SK-N-MC (cell line): Measurements from ENCODE around the gene SUPT6H.
A peak's percentile ranks its signal among the peaks of the same experiment; 100 is the strongest.

Experiments used
- DNase-seq: peaks from one replicate; pipeline ENCODE4 v3.0.0-alpha.2; 2011; ENCODE audit warnings: low read depth, low spot score
- H3K27ac ChIP-seq: fragments of 200-600 bp; sonication (generic); 2 replicates; pipeline ENCODE4 v1.5.1; 2016; ENCODE audit warnings: mixed run types
- H3K36me3 ChIP-seq: fragments of 200-600 bp; sonication (generic); 2 replicates; pipeline ENCODE4 v1.6.1; 2017; ENCODE audit warnings: antibody characterized with exemption, low read length, mixed read lengths; ENCODE audit not compliant: insufficient read depth
- H3K4me3 ChIP-seq: fragments of 200-600 bp; sonication (generic); 2 replicates; pipeline ENCODE4 v1.5.1; 2016
- H3K9ac ChIP-seq: fragments of 200-600 bp; sonication (generic); 2 replicates; pipeline ENCODE4 v1.8.0; 2017; ENCODE audit warnings: mixed run types, mixed read lengths; ENCODE audit not compliant: insufficient read length
- H3K9me3 ChIP-seq: fragments of 200-600 bp; sonication (generic); 2 replicates; pipeline ENCODE4 v1.6.1; 2017; ENCODE audit warnings: low read depth, mild to moderate bottlenecking, antibody characterized with exemption, low read length, moderate library complexity, mixed read lengths
- EZH2 ChIP-seq: fragments of 200-600 bp; sonication (generic); IDR thresholded peaks from one replicate; pipeline ENCODE4 v1.6.1; 2017; ENCODE audit warnings: antibody characterized with exemption
- FOXP2 ChIP-seq: optimal IDR thresholded peaks from 2 replicates; pipeline ENCODE3; 2011; ENCODE audit warnings: mild to moderate bottlenecking, moderate library complexity; ENCODE audit not compliant: insufficient read depth; ENCODE audit errors: extremely low read length, control extremely low read depth
- POLR2AphosphoS5 ChIP-seq: IDR thresholded peaks from 2 replicates; pipeline ENCODE4 v1.6.1; 2012; ENCODE audit warnings: mild to moderate bottlenecking, low read depth, low read length, borderline replicate concordance

Gene SUPT6H

DNA sequence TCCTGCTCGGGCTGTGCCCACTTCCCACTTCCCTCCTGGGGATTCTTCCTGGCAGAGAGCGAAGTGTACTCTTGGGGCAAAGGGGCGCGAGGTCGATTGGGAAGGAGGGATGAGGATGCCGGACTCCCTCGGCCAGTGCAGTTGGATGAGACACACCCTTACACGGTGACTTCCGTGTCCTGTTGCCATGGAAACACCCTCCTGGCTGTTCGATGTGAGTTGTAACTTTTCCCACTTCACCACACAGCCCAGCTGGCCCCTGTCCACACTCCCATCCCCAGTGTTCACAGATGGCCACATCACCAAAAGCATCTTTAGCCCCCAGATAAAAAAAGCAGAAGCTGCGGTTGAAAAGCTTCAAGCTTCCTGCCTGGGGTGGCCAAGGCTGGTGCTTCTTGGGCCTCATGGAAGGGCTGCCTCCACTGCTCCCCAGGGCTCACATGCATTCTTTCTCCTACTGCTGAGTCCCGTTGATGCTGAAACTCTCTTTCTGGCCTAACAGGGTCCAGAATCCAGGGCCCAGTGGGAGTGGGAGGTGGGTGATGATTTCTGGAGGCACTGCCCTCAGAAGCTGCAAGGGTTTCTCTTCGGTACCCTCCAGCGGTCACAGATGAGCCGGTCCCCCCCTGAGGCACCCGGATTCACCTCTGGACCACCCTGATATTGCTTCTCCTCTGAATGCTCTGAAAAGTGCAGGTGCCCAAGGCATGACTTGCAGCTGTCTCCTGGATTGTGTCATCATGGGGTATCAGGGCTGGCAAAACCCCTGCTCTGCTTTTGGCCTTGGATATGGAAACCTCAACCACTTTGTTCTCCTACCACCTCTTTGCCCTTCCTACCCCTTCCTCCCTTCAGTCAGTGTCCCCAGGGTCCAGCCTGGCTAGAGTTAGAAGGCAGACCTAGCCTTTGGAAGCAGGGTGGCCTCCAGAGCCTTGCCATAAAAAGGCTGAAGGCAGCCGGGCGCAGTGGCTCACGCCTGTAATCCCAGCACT lies 79.6 kb downstream of the SUPT6H start:
- Histone ChIP-seq H3K27ac (no peak overlapping the region), H3K4me3 (no peak overlapping the region), H3K9me3 (no peaks in the 10 kb centered on the region), H3K36me3 (peaks cover 8% of the 10 kb centered on the region), H3K9ac (no peak overlapping the region)
- DNase-seq: no peak
- no peak for TF ChIP-seq FOXP2
- TF ChIP-seq EZH2: no peak
- TF ChIP-seq POLR2AphosphoS5: no peak

DNA sequence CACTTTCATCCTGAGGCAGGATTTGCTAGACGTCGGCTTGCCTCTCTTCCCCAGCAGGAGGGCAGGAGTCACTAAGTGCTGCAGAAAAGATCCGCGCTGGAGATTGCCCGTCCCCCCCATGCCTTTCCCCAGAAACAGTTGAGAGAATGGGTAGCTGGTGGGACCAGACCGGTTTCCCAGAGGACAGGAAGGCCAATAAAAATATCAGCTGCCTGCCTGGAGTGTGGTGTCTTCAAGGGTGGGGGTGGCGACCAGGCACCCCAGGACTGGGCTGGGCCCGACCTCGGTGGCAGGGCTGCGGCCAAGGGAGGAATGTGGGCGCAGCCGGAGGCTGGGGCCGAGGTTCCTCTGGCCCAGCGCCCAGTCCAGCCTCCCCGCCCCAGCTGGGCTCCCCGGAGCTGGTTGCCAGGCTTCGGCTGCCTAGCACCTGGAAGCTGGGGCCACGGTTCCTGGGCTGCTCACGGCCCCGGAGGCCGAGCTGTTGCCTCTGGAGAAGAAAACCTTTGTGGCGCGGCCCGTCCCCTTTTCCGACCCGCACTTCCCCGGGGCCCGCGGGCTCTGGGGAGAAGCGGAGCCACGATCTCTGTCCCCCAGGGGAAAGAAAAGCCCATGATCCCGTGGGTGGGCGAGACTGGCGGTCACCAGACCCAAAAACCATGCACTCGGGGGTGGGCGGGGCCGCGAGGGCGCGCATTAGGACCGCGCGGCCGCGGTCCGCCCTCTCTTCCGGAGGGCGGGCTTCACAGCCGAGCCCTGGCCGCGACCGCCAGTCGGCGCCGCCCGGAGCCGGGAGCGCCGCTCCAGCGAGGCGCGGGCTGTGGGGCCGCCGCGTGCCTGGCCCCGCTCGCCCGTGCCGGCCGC lies 81.5 kb downstream of the SUPT6H start, which contains the start of gene TRAF4:
Gene TRAF4, plus strand, starts transcription at position 769 of the 861 bp plus-strand sequence. CDS start 102 bp downstream, outside the sequence.
- peaks cover 27% of the 10 kb centered on the region for H3K36me3 ChIP-seq
- peak within 1 kb of the TSS; percentile 70 for H3K27ac ChIP-seq
- peak within 1 kb of the TSS; percentile 80 for H3K9ac ChIP-seq
- H3K4me3 ChIP-seq: peak within 1 kb of the TSS; percentile 85
- TF ChIP-seq FOXP2 (peak; percentile 13), POLR2AphosphoS5 (peak; percentile 34; the same call in 1 of the 2 replicates), EZH2 (no peak)
- no peak for DNase-seq
- H3K9me3 ChIP-seq: no peaks in the 10 kb centered on the region

DNA sequence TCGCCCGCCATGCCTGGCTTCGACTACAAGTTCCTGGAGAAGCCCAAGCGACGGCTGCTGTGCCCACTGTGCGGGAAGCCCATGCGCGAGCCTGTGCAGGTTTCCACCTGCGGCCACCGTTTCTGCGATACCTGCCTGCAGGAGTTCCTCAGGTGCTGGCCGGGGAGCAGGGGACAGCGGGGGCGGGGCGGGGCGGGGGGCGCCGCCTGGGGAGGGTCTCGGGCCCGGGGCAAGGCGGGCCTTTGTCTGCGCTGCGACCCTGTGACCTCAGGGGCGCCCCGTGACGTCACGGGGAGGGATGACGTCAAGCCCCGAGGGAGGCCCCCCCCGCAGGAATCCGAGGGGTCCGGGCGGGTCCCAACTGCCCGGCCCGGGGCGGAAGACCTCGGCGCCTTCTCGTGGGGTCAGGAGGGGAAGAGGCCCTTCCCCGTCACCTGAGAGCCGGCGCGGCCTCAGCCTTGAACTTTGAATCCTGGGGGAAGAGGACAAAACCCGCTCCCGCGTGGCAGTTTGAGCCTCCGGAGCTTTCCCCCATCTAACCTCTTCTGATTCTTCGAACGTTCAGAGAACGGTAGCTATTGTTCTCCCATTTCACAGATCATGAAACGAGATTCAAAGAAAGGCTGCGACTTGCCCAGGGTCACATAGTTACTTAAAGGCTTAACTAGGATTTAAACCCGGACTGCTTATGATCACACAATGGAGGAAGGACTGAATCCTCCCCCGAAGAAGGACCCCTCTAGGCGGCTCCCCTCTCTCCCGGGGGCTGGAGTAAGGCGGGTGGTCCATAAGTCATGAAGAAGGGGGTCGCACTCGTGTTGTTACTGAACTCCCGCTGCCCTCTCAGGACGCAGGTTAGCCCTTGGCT lies 82.3 kb downstream of the SUPT6H start:
- Histone ChIP-seq H3K9ac (peak overlapping the region; percentile 80), H3K9me3 (no peaks in the 10 kb centered on the region), H3K36me3 (peaks cover 35% of the 10 kb centered on the region), H3K27ac (peak overlapping the region; percentile 70), H3K4me3 (peak overlapping the region; percentile 85)
- no peak for DNase-seq
- peak; percentile 59; the same call in 1 of the 2 replicates for TF ChIP-seq POLR2AphosphoS5
- TF ChIP-seq EZH2: no peak

DNA sequence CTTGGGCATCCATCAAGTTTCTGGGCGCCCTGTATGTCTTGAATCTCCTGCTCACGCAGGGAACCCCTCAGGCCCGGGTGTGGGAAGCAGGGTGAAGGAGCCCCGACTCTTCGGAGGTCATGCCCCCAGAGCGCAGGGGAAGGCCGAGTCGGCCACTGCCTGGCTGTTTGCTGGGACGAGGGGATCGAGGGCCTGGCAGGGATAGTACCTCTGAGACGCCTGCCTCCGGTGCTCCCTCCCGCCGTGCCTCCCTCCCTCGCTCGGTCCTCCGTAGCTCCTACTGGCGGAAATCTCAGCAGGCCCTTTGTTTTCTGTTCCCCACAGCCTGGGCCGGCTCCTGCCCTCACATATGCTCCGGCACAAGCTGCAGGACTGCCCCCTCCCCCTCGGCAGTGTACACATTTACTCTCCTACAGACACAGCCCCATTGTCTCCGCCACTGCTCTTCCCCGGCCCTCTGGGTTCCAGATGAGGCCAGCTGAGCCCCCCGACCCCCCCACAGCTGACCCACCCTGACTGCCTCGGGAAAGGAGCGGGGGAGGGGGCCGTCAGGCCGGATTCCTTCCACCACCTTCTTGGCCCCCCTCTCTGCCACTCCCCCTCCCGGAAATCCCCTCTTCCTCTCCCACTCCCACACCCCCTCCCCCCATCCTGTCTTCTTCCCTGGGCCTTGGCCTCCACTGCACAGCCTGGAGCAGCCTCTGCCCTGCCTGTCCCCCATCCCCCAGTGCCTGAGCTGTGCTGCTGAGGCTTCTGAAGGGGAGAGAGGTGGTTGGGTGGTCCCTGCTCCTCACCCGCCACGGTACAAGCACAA lies 83.2 kb downstream of the SUPT6H start:
- no peak for DNase-seq
- no peak for TF ChIP-seq POLR2AphosphoS5
- peak; percentile 9 for TF ChIP-seq FOXP2
- peak overlapping the region; percentile 85 for H3K4me3 ChIP-seq
- H3K9me3 ChIP-seq: no peaks in the 10 kb centered on the region
- H3K27ac ChIP-seq: peak overlapping the region; percentile 70
- H3K36me3 ChIP-seq: peaks cover 44% of the 10 kb centered on the region
- peak overlapping the region; percentile 80 for H3K9ac ChIP-seq

DNA sequence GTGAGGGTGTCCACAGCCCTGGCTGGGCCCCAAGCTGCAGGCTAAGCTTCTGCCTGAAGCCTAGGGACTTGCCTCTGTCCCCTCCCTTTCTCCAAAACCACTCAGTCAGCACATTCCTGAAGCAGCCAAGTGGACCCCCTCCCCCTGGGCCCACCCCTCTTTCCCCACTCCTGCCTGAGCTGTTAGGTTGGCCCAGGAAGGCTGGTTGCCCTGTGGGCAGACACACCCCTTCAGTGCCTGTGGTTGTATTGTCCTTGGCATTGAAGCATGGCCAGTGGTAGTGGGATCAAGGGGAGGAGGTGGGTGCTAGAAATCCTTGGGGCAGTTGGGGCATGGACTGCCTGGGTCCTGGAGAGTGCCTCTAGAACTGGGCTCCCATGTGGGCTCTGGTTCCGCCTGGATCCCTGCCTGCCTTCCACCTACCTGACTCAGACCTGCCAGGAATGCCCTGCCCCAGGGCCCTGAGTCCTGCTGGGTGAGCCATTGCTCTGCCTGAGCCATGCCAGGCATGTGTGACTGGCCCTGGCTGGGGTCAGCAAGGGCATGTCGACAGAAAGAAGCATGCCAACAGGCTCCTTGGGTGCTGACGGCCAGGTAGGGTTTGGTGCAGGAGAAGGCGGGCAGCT lies 83.9 kb downstream of the SUPT6H start:
- Histone ChIP-seq H3K27ac (peak overlapping the region; percentile 70), H3K9ac (peak overlapping the region; percentile 80), H3K9me3 (no peaks in the 10 kb centered on the region), H3K4me3 (peak overlapping the region; percentile 85), H3K36me3 (peaks cover 51% of the 10 kb centered on the region)
- no peak for DNase-seq
- TF ChIP-seq FOXP2: peak; percentile 4
- no peak for TF ChIP-seq EZH2
- 0 out of 2 replicates have a peak, but pooled peaks have one; percentile 8 for TF ChIP-seq POLR2AphosphoS5

DNA sequence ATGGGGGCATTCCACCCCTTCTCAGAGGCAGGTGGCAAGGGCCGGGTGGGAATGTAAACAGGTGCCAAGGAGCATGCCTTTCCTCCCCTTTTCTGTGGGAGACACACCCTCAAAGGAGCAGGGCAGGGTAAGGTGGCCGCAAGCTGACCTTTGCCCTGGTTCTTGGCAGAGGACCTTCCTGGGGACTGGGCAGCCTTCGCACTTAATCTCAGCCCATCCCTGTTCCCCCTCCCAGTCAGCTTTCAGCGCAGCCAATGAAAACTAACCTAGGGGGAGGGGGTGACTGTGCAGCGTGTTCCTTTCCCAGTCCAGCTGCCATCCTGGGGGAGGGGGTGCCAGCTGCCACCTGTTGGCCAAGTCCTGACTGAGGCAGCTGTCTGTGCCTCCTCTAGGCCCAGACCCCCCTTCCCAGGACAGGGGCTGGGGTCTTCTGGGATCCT lies 84.6 kb downstream of the SUPT6H start:
- DNase-seq: no peak
- Histone ChIP-seq H3K9me3 (no peaks in the 10 kb centered on the region), H3K4me3 (no peak overlapping the region), H3K9ac (no peak overlapping the region), H3K27ac (peak overlapping the region; percentile 22; the same call in 1 of the 2 replicates), H3K36me3 (peaks cover 56% of the 10 kb centered on the region)
- TF ChIP-seq FOXP2: no peak
- no peak for TF ChIP-seq POLR2AphosphoS5
- TF ChIP-seq EZH2: no peak

DNA sequence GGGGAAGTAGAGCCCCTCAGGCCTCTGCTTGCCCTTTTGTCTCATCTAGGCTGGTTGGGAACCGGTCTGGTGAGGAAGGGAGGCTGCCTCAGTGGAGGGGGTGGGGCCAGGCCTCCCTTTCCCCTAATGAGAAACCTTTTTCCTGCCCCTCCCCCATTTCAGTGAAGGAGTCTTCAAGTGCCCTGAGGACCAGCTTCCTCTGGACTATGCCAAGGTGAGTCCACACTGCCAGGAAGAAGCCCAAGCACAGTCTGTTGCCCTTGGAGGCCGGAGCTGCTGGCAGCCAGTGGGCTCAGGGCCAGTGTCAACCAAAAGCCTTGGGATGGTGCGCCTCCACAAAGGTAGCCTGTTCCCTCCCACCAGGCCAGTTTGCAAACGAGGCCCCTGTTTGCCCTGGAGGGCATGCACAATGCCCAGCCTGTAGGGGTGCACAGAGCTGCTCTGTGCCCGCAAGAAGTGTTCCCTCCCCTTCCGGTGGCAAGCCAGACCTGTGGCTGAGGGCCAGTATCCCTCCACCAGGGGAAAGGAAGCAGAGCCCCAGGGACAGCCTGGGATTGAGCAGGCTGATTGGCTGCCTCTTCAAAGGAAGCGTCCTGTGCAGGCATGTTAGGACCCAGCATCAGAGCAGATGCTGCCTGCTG lies 85.2 kb downstream of the SUPT6H start:
- H3K4me3 ChIP-seq: no peak overlapping the region
- DNase-seq: no peak
- peak overlapping the region; percentile 22; the same call in 1 of the 2 replicates for H3K27ac ChIP-seq
- TF ChIP-seq POLR2AphosphoS5 (no peak), EZH2 (no peak), FOXP2 (no peak)
- peaks cover 60% of the 10 kb centered on the region for H3K36me3 ChIP-seq
- H3K9me3 ChIP-seq: no peaks in the 10 kb centered on the region
- H3K9ac ChIP-seq: no peak overlapping the region
